T-helper 2 cell treated with Interferon-gamma antibody and Interleukin-4, amounts not matched to agents 100 ng/mL and 5 ng/mL, for 36 hours (primary cell): ENCODE measurements around the gene EEIG1. TPM values are rescaled to one million over a fixed set of nuclear protein-coding genes. Genes with fewer than 3 reads are reported as not detected.

Experiments
- intact Hi-C: fragments of 100-400 bp; cut with micrococcal nuclease; formaldehyde crosslinking; loops from one replicate; pipeline ENCODE4 v1.15.1; 2023
- total RNA-seq: library from RNA; stranded (reverse); gene quantifications from 2 replicates; pipeline ENCODE4 v1.2.3, GENCODE V29; 2022

Gene EEIG1
- total RNA-seq, 1 donor from 2014 or later: 399 TPM

DNA sequence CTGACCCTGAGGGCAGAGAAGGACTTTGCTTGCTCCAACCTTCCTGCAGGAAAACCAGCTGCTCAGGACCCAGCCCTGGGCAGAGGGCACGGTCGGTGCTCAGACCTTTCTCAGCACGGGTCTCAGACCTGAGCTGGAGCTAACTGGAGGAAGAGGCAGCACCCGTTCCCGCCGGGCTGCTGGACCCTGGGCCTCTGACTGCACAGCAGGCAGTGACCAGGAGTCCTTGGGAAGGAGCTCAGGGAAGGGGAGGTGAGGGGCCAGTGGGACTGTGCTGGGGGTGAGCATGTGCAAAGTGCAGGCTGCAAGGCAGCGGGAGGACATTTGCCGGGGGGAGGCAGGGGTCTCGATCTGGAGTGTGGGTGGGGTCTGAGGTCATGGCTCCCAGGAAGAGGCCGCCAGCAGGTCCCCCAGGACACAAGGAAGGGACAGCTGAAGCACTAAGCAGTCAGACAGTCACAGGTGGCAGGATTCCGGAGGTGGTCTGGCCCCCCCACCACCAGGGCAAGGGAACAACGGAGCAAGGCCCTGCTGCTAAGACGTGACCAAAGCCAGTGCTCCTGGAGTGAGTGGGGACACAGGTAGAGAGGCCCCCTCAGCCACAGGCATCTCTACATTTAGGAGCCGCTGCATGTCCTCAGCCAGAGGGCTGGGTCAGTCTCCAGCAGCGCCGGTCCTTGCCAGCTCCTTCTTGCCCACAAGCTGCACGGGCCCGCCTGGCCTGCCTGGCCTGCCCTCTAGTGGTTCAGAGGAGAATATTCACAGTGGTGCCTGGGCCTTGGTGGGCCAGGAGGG, 38.4 kb downstream of the EEIG1 start:
- intact Hi-C loops: loop anchor here (1.0 kb wide), 1 partner anchor 93 kb away; no protein-coding TSS in a partner anchor

DNA sequence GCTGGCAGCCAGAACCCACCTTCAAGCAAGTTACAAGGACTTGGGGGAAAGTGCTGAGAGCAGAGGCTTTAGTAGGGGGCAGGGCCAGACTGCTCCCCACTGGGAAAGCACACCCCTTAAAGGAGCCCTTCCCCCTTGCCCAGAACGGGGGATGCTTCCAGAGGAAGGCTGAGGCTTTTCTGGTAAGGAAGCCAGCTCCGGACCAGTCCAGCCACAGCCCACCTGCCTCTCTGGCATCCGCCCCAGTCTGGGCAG, 38.9 kb downstream of the EEIG1 start:
- intact Hi-C loops: no loop called here

- intact Hi-C loops: no loop called here
These were observed 39.5 kb downstream of the EEIG1 start for GRCh38 chr9:127941062-127941960.

DNA sequence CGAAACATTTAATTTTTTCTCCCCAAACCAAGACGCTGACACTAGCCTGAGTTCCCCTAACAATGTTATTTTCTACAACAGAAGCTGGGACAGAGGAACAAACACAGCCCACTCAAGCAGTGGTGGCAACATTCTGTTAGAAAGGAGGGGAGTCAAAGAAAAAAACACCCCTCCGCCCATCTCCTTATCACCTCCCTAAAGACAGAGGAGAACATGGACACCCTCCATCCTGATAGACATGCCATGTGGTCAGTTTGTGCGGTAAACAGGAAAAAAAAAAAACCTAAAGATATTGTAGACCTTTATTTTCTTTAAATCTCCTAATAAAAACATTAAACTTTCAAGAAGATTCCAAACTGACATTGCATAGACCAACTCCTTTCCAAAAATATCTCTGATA, 40.2 kb downstream of the EEIG1 start:
- intact Hi-C loops: no loop called here

- intact Hi-C loops: loop anchor here (5.0 kb wide), 2 partner anchors 189 to 339 kb away; partner anchors contain the start of genes GOLGA2, PTGES2 and SWI5
These were observed 42.5 kb downstream of the EEIG1 start for GRCh38 chr9:127938298-127938690.

DNA sequence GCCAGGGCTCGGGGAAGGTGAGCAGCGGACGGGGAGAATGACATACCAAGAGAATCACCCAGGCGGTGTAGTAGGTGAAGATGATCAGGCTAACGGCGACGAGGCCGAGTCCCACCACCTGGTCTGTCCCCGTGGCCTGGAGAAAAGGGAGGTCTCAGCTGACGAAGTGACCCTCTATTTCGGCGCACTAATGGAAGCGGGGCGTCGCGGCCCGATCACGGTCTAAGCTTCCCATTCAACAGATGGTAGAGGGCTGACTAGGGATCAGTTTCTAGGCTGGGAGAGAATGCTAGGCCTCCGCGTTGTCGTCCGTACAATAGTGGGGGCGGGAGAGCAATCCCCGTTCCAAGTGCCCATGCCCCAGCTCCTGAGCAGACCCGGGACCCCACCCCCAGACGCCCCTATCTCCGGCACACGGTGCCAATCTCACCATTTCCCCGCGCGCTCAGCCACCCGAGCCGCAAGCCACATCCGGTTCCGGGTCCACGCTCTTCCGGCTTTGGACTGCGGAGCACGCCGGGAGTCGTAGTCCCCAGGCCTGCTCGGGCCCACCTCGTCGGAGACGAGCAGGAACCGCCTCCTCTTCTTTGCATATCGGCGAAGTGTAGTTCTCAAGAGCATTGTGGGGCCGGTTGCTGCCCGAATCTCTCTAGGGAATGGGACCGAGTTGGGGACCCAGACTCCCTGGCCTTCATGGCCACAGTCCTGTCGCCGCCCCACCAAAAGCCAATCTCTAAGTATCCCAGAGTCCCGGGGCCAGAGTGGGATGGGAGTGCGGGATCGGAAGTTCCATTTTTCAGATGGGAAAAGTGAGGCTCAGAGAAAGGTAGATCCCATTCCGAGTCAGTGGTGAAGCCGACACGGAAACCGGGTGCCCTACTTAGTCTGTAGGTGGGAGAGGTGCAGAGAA, 43.1 kb downstream of the EEIG1 start, which contains the start of gene DPM2:
DPM2 (minus strand) TSS at position 467 of the 910 bp plus-strand sequence; CDS start at position 433, 34 bp downstream.
- intact Hi-C loops: loop anchor here (2.0 to 5.0 kb wide), 4 partner anchors 33 to 340 kb away; partner anchors contain the start of genes EEIG1, GOLGA2, PTGES2 and SWI5

DNA sequence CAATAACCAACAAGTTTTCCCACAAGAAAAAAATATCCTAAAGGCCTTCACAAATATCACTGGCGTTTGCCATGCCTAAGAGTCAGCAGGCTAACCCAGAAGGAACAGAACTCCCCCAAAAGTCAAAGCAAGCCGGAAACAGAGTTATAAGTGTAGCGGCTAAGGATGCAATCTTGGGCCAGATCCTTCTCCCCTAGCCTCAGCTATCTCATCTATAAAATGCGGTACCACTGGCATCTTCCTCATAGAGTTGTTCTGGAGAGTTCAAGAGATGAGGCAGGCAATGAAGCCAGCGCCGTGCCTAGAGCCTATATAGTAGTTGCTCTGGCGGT, 43.8 kb downstream of the EEIG1 start:
- intact Hi-C loops: loop anchor here (2.0 to 5.0 kb wide), 4 partner anchors 34 to 340 kb away; partner anchors contain the start of genes EEIG1, GOLGA2, PTGES2 and SWI5

GRCh38 chr9:127936347-127936852, 44.4 kb downstream of the EEIG1 start:
- intact Hi-C loops: loop anchor here (2.0 to 5.0 kb wide), 4 partner anchors 34 to 341 kb away; partner anchors contain the start of genes EEIG1, GOLGA2, PTGES2 and SWI5

DNA sequence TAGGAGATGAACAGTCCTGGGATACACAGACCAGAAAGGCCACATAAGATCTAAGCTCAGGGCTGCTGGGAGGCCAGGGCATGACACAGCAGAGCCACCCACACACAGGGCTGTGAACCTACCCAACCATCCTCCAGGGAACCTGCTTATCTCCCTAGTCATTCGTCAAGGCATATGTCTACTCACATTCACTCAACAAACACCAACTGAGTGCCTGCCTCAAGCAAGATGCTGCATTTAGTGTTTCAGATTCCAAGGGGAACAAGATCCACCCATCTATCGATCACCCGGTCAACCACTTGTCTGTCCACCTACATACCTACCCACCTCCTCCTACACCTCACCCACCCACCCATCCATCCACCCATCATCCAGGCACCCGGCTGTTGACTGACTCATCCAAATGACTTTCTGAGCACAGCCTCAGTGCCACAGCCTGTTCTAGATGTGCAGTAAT, 45.0 kb downstream of the EEIG1 start:
- intact Hi-C loops: loop anchor here (2.0 to 5.0 kb wide), 4 partner anchors 35 to 342 kb away; partner anchors contain the start of genes EEIG1, GOLGA2, PTGES2 and SWI5

- intact Hi-C loops: loop anchor here (5.0 kb wide), 2 partner anchors 192 to 342 kb away; partner anchors contain the start of genes GOLGA2, PTGES2 and SWI5
These were observed 45.8 kb downstream of the EEIG1 start for GRCh38 chr9:127934986-127935385.

DNA sequence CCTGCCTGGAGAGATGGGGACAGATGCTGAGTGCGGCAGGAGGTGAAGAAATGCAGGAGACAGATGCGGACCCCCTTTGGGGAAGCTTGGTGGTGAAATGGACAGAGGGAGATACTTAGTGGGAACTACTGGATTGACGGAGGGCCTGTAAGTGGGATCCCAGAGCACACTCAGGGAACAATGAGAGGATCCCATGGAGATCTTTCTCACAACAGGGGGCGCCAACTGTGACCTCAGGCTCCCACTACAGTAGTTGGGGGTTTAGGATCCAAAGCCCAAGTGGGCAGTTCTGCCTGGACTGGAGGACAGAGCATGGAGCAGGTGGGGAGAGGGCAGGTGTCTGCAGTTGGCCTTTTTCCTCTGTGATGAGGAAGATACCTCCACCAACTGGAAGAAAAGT, 46.5 kb downstream of the EEIG1 start:
- intact Hi-C loops: no loop called here

DNA sequence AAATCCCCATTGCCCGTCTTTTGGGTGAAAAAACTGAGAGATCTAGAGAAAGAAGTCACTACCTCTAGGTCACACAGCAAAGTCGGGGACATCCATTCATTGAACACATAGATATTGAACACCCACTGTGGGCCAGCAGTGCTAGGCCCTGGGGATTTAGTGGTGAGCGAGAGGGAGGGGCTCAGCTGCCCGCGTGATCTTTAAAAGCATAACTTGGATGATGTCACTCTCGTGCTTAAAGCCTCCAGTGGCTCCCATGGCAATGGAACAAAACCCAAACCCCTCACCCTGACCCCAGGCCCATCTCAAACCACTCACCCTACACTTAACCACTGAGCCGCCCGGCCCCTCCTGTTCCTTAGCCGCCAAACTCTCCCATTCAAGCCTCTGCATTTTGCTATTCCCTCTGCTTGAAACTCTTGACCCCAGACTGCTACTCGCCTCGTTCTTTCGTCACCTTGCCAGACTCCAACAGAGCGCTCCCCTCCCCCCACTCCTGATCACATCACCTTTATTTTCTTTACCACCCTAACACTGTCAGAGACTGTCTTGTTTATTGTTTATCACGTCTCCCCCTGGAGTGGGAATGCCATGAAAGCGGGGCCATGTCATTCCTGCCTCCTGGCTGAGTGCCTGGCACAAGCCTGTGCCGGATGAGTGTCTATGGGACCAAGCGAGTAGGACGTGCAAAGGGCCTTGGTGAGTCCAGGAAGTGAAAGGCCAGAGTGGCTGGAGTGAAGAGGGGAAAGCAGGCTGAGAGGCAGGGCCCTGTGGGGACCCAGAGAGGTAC, 49.5 kb downstream of the EEIG1 start:
- intact Hi-C loops: no loop called here

Other genes with a start within 250 kb of the EEIG1 start
- 23.4 and 24.7 TPM in 2 replicates for gene TOR2A, start 245.7 kb downstream of the EEIG1 start, total RNA-seq
- 57.6 and 58.4 TPM in 2 replicates for gene SH2D3C, start 202.3 kb downstream of the EEIG1 start, total RNA-seq
- gene CDK9, start 195.0 kb downstream of the EEIG1 start, total RNA-seq: 102 and 104 TPM in 2 replicates
- 91.1 and 97.5 TPM in 2 replicates for gene FPGS, start 178.1 kb downstream of the EEIG1 start, total RNA-seq
- 21.4 and 23.0 TPM in 2 replicates for gene ENG, start 126.3 kb downstream of the EEIG1 start, total RNA-seq
- 44.5 and 46.5 TPM in 2 replicates for gene AK1, start 103.3 kb downstream of the EEIG1 start, total RNA-seq
- gene ST6GALNAC6, start 81.4 kb downstream of the EEIG1 start, total RNA-seq: 91.4 and 96.1 TPM in 2 replicates
- 23.2 and 23.8 TPM in 2 replicates for gene ST6GALNAC4, start 63.9 kb downstream of the EEIG1 start, total RNA-seq
- 1.7 and 2.7 TPM in 2 replicates for gene PIP5KL1, start 50.2 kb downstream of the EEIG1 start, total RNA-seq
- 66.5 and 68.6 TPM in 2 replicates for gene DPM2, start 43.1 kb downstream of the EEIG1 start, total RNA-seq
- 13.2 and 14.0 TPM in 2 replicates for gene NAIF1, start 86.3 kb upstream of the EEIG1 start, total RNA-seq
- gene SLC25A25, start 87.2 kb upstream of the EEIG1 start, total RNA-seq: 17.8 and 19.7 TPM in 2 replicates
- 52.5 and 60.0 TPM in 2 replicates for gene PTGES2, start 146.7 kb upstream of the EEIG1 start, total RNA-seq
- not detected in 2 replicates for gene LCN2, start 168.5 kb upstream of the EEIG1 start, total RNA-seq
- gene BBLN, start 179.3 kb upstream of the EEIG1 start, total RNA-seq: 82.4 and 82.8 TPM in 2 replicates
- 128 and 138 TPM in 2 replicates for gene CIZ1, start 210.6 kb upstream of the EEIG1 start, total RNA-seq
- gene DNM1, start 222.4 kb upstream of the EEIG1 start, total RNA-seq: 0.32 and 0.41 TPM in 2 replicates